D341Med (cell line): ENCODE data around the gene KHNYN.
"Not testable (repeated sequence)": the region's sequence is repeated elsewhere in the genome, so short reads cannot be mapped to it uniquely, and the experiment has no call there.

Experiments
- DNase-seq: peaks from one replicate; pipeline ENCODE4 v3.0.0; 2012; ENCODE audit warnings: low spot score

KHNYN gene

DNA sequence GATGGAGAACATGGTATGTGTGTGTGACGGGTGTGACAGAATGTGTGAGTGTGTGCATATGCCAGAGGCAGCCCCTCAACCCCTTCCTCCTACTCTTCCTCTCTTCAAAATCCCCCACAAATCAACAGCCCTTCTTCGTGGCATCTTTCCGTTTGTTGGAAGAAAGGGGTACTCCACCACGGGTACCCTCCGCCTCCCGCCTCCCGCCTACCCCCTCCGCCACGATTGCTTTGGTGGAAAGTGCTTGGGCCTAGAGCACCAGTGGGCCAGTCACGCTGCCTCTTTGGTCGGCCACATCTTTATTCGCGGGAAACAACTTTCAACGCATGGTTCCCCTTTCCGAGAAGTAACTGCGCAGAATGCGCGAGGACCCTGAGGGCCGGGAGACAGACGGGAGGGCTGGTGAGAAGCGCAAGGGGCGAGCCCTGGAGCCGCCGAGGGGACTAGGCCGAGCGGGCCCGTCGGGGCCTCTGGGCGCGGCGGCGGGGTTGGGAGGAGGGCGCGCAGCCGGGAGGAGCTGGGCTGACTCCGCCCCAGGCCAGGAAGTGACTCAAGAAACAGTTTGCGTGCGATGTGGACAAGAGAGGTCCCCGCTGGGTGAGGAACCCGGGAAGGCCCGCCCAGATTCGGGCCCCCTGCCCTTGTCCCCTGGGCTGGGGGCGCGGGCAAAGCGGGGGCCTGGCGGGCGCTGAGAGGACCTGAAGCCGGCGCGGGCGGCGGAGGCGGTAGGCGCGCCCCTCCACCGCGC lies at the start of gene KHNYN, which contains the start of gene CBLN3:
Gene KHNYN, plus strand, starts transcription at position 560 of the 748 bp plus-strand sequence. CDS start 777 bp downstream, outside the sequence.
Gene CBLN3, minus strand, starts transcription at position 274 of the 748 bp plus-strand sequence. CDS start 614 bp downstream, outside the sequence.
- peak; percentile 84 for DNase-seq

DNA sequence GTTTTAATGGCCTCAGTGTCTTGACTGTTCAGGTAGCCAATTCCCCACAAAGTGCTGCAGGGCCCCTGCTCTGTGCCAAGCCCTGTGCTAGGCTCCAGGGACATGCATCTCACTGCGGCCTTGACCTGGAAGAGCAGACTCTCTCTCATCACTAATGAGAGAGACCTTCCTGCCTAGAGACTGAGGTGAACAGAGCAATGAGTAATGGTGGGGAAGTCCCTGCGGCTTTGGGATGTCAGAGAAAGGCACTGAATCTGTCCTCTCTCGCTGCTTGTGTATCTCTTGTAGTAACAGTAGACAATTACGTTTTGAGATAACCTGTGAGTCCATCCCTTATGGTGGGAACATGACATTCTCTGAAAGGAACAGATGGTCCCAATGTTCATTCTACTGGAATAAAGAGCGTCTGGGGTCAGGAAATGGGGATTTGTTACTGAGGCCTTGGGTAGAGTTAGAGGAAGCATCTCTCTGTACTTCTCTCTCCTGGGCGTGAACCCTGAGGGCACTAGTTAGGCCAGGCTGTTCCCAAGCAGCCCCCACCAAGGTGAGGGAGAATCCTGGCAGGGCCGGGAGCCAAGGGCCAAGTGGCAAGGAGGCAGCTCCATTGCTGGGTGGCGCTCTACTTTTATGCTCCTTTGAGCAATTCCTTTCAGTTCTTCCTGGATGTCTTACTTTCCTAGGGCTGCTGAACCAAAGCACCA lies 48.2 kb upstream of the KHNYN start:
- no peak for DNase-seq

DNA sequence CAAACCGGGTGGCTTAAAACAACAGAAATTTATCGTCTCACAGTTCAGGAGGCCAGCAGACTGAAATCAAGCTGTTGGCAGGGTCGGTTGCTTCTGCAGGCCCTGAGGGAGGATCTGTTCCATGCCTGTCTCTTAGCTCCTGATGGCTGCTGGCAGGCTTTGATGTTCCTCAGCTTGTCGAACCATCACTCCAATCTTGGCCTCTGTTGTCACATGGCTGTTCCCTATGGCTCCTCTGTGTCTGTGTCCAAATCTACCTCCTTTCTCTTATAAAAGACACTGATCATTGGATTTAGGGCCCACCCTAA lies 47.7 kb upstream of the KHNYN start:
- no peak for DNase-seq

DNA sequence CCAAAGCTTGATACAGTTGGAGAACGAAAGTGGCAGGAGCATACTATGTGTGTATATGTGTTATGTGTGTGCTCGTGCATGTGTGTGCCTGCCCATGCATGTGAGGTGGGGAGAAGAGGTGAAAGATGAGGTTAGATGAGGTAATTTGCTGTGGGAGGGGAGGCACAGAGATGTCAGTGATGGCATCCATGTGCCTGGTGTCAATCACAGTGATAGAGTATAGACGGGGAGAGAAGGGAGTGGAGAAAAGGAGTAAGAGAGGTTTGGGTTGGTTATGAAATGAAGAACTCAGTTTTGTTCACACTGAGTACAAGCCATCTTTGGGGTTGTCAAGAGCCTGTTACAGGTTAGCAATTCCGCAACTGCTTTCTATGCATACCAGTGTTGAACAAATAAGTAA lies 45.6 kb upstream of the KHNYN start:
- DNase-seq = no peak

DNA sequence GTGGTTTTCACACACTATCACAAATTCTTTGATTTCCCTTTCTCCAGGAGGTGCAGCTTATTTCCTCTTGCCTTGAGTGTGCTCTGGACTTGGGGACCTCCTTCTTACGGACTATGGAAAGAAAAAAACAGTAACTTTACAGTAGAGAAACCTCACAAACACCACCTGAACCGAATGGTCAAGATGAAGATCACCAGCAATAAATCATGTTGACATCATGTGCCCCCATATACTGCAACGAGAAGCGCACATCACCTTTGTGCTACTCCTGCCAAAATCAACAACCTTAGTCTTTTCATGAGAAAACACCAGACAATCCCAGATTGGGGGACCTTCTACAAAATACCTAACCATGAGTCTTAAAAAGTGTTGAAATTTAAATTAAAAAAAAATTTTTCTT lies 44.2 kb upstream of the KHNYN start:
- DNase-seq = no peak

DNA sequence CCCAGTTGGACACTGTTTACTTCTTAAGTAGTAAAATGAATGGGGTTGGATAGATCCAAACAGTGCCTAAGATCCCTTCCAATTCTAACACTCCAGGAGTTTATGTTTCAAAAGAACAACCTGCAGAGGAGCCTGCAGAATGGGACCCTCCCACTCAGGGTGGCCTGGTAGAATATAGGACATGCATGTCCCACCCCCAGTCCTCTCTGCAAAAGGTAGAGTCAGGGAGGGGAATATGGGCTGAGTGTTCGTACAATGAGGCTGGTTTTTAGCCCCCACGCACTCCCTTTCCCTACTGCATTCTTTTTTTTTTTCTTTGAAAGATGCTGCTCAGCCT lies 42.8 kb upstream of the KHNYN start:
- DNase-seq = no peak

DNA sequence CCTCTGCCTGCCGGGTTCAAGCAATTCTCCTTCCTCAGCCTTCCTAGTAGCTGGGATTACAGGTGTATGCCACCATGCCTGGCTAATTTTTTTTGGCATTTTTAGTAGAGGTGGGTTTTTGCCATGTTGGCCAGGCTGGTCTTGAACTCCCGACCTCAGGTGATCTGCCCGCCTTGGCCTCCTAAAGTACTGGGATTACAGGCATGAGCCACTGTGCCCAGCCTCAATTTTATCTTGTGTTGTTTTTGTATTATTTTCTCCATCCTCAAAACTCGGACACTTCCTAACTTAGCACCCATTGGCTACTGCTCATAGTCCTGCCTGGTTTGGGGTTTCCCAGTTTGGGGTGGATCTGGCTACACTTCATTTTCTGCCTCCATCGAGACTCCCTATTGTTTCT lies 42.2 kb upstream of the KHNYN start:
- not testable (repeated sequence) for DNase-seq

DNA sequence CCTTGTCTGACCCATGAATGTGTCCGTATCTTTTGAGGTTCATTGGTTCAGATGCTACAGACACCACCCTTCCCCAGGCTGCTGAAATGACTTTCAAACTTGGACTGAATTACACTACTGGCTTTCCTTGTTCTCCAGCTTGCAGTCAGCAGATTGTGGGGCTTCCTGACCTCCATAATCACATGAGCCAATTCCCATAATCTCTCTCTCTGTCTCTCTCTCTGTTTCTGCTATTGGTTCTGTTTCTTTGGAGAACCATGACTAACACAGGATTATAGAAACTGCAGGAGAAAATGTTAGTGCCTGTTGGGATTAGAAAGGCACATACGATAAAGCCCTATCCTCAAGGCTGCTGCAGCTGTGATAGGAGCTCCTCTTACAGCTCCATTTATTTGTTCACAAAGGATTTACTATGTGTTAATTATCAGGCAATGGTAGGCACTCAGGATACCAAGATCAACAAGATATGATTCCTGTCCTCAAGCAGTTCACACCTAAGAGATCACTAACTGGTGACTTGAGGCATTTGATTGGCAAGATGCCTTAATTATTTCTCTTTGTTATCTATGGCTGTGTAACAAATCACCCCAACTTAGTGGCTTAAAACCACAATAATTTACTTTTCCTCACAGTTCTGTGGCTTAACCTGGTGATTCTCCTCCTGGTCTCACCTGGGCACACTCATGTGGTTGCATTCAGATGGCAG lies 41.1 kb upstream of the KHNYN start:
- DNase-seq = no peak

DNA sequence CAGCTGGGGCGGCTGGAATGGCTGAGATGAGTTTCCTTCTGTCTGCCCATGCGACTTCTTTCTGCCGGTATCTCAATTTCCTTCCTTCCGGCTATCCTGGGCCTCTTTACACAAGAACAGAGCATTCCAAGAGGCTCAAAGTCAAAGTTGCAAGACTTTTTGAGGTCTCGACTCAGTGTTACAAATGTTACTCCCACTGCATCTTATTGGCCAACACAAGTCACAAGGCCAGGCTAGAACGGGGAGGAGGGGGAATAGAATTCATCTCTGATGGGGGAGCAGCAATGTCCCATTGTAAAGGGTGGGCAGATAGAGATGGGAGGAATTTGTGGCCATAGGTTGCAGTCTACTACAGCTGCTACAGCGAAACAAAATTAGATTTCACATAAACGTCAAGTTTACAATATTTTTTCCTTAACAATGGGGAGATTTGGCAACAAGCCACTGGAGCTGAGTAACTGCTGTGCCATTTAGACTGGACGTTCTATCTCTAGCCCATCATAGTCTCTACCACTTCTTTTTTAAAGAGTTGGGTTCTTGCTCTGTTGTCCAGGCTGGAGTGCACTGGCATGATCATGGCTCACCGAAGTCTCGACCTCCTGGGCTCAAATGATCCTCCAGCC lies 40.4 kb upstream of the KHNYN start:
- DNase-seq = no peak

DNA sequence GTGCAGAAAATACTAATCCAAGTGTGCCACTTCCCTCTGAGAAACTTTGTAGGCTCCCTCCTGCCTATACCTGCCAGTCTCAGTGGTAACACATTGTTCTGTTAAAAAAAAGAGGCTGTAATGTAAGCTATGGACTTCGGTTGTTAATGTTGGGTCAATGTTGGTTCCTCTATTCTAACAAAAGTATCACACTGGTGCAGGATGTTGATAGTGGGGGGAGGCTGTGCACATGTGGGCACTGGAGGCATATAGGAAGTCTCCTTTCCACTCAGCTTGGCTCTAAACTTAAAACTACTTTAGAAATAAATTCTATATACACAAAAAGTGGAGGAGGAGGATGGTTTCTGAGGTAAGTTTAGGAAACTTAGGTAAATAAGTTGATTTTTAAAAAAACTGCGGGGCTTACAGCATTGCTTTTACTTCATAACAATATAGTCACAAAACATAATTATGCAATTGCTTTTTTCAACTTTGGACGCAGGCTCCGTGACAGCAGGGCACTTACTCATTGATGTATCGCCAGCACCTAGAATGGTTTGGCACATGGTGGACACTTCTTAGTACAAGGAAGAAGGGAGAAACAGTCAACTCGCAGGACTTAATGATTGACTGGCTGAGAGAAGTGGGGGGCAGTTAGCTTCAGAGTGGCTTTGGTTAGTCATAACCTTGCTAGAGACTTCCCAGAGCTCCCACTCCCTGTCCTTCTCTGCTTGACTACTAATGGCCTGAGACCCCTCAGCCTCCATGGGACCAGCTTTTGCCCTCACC lies 38.9 kb upstream of the KHNYN start:
- DNase-seq = no peak

DNA sequence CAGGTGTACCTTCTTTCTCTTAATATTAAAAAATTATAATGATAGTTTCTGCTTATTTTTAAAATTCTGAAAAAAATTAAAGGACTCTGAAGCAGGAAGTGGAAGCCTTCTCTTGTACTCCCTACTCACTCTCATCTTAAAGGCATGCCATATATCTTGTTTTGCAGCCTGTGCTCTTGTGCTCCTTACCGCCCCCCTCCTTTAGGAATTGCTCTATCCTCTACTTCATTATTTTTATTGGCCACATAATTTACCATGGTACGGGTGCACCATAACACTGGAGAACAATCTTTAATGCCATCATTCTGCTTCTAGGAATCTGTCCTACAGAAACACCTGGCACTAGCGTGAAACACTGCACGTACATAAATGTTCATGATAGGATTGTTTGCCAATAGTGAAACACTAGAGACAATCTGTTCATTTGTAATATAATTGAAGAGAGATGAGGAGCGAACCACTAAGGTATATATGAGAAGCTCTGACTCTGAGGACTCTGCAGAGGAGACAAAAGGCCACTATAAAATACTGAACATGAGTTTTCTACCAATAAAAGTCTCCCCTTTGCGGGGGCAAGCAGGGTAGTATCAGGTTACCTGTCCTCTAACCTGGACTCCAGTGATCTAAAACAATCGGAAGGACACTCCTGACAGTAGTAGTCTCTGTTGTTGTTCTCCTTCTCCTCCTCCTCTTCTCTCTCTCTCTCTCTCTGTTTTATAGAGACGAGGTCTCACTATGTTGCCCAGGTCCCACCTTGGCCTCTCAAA lies 37.2 kb upstream of the KHNYN start:
- DNase-seq = no peak

DNA sequence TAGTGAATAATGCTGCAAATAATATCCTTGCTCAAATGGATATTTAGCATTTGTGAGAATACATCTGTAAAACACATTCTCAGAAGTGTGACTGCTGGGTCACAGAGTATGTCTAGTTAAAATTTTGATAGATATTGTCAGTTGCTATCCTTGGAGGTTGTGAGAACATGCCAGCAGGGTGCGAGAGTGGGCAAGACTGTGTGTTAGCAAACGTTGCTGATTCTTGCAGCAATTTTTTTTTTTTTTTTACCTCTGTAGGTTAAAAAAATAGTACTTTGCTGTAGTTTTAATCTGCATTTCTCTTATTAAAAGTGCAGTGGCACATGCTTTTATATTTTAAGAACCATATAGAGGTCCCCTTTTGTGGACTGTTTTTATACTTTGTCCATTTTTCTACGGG lies 35.5 kb upstream of the KHNYN start:
- DNase-seq = no peak

DNA sequence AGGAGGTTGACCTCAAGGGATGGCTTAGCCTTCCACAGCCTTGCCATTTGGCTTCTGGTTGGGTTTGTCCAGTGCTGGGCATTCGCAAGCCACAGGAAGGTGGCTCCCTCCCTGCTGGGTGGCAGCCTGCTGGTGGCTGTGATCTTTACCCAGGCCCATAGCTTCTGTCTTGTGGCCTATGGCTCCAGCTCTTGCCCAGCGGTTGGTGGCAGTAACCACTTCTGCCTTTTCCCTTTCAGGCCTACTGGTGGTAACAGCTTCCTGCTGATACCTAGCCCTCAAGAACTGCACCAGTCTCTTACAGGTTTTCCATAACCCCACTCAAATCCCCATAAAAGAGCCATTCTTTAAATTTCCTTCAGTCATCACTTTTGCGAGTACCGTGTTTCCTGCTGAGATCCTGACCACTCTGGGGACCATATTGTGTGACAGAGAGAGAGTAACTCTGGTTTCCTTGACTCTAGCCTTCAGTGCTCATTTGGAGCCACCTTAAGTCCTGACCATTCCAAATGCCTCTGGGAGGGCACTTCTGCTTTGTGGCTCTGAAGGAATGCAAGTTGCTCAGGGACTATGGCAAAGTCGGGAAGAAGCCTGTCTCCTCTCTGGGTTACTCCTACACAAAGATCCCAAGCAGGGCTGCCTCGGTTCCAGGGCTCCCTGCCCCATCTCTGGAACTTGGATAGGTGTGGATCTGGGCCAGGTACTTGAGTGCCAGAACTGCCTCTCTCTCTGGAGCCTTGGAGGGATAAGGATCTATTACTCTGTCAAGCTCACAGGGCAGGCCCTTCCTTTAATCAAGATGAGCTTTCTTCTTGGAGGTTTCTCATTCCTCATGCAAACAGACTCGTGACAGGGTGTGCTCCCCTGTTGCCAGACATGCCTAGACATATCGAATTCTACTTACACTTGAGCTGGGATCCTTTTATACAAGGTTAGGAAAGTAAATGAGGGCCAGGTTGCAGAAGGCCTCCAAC lies 33.9 kb upstream of the KHNYN start:
- DNase-seq = no peak

DNA sequence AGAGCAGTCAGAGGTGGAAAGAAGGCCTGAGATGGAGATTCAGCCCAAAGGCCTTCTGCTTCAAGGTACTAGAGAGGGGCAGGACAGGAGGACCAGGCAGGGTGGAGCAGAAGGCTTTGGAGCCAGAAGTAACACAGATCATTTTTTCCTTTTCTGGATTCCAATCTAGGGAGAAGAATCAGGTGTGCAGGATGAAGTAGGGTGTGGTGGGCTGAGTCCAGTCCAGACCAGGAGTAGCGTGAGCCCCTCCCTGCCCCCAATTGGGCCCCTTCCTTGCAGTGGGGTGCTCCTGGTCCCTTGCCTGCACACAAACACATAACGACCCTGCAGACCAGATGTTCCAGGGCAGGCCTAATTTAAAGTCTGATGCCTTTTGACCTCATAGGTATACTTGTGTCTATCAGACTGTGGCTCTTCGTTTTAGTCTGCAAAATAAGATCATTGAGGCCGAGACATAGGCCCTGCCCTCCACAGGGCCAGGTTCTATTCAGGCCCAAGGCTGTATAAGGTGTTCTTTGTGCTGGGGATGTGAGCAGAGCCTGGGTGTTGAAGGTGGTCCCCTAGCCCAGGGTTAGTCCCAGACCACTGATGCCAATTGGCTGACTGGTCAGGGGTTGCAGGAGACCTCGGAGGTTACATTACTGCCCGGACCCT lies 32.0 kb upstream of the KHNYN start:
- DNase-seq = no peak

DNA sequence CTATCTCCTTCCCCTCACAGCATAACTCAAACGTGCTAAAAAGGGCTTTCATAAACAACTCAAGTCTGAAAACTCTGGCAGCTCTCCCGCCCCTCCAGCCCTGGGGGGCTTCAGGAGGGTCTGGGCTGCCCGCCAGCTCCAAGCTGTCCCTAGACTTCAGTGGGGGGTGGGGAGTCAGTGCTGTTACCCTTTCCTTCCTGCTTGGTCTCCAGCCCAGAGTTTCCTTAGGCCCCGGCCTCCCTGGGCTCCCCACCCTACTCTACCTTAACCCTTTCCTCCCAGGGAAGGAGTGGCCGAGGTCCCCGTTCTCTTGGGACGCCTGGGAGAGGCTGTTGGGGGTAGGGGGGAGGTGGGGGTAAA lies 31.5 kb upstream of the KHNYN start:
- no peak for DNase-seq

DNA sequence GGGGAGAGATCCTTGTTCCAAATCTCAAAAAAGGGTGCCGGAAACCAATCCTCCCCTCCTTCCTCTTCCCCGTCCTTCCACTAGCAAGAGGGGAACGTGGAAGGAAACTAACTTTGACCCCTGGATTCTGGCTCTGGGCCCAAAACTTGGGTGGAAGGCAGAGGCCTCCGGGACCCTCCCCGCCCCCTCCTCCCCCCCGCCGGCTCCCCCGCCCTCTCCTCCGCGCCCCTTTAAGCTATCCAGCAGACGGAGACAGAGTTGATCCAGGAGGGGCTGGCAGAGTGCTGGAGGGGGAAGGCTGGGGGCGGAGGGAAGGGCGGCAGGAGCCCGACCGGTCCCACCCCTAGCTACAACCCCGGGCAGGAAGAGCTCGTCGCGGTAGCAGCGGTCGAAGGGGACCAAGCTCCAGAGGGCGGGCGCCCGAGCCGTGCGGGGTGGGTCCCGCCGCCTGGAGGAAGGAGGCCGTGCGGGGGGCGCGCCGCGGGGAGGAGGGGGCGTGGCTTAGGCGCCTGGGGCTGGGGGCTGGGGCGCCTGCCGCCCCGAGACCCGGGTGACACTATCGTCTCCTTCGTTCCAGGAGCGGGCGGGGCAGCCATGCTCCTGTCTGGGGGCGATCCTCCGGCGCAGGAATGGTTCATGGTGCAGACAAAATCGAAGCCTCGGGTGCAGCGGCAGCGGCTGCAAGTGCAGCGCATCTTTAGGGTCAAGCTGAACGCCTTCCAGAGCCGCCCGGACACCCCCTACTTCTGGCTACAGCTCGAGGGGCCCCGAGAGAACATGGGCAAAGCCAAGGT lies 30.9 kb upstream of the KHNYN start, which contains the start of gene NYNRIN:
Gene NYNRIN, plus strand, starts transcription at position 351 of the 794 bp plus-strand sequence. Its CDS starts 244 bp downstream, at position 595.
- peak; percentile 62 for DNase-seq

DNA sequence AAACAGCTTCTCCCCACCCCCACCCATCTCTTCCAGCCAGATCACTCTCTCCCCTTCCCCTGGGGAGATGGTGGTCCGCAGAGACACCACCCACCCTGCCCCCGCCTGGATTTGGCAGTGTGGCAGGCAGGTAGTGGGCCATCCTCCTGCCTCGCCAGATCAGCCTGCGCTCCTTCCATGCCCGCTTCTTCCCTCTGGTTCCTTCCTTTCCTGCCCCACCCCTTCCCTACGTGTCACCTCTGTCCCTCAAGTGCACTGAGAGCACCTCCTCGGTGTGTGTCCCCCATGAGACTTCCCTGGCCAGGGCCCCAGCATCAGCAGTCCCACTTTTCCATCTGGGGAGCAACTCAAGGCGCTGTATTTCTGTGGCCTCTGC lies 30.3 kb upstream of the KHNYN start:
- no peak for DNase-seq

DNA sequence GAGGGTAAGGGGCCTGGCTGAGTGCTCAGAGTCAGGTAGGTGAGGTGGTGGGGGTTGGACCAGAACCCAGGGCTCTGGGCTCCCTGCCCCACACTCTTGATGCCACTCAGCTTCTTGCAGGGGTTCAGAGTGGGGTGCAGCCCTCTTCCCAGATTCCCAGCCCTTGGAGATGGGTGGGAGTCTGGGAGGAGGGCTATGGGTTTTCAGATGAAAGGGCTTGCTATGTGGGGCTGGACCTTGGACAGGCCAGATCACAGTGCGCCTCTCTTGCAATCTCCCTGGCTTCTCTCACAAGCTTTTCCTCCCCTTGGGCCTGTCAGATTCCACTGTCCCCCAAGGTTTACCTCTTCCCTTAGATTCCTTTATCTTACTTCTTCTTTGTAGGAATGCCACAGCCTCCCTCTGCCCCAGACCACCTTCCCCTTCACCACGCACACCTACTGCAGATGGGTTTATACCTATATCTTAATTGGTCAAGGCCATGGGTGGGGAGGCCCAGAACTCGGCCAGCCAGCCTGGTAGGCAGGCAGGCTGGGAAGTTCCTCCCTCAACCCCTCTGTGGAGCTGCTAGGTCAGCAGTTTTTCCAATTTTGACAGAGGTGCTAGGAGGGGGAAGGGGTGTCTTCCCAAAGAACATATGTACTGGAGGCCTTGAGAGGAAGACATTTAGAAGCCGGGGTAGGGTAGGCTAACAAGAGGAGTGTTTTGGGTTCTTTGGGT lies 29.6 kb upstream of the KHNYN start:
- DNase-seq = no peak
